Renal pelvis (tissue), 4 donors: ENCODE results near the gene CELF1. TPM values are rescaled to one million over a fixed set of nuclear protein-coding genes. Genes with fewer than 3 reads are reported as not detected.

ENCODE experiments used
- DNase-seq: peaks from one replicate; pipeline ENCODE4 v3.0.0-alpha.2; 2013
- polyA plus RNA-seq, 3 donors: library from polyadenylated mRNA; unstranded; fragments of 120-200 nt; gene quantifications; one replicate each; pipeline ENCODE4 v1.2.1, GENCODE V29; 2013; ENCODE audit not compliant: insufficient read length in 3 of 3

Gene CELF1
- polyA plus RNA-seq, 3 donors, result 91.7 to 120 (median 119) TPM

GRCh38 chr11:47514825-47515647 lies 37.9 kb downstream of the CELF1 start:
- DNase-seq, result no peak

- no peak for DNase-seq
These were observed 40.2 kb downstream of the CELF1 start for GRCh38 chr11:47512701-47513100.

GRCh38 chr11:47511917-47512316 lies 41.0 kb downstream of the CELF1 start:
- no peak for DNase-seq

GRCh38 chr11:47510209-47510608 lies 42.7 kb downstream of the CELF1 start:
- no peak for DNase-seq

GRCh38 chr11:47509077-47509536 lies 43.8 kb downstream of the CELF1 start:
- no peak for DNase-seq

- no peak for DNase-seq
These were observed 44.5 kb downstream of the CELF1 start for GRCh38 chr11:47508240-47508957.

- DNase-seq, result no peak
These were observed 45.2 kb downstream of the CELF1 start for GRCh38 chr11:47507563-47508239.

- DNase-seq, result no peak
These were observed 46.0 kb downstream of the CELF1 start for GRCh38 chr11:47506795-47507562.

- no peak for DNase-seq
These were observed 46.6 kb downstream of the CELF1 start for GRCh38 chr11:47506373-47506772.

- no peak for DNase-seq
These were observed 48.0 kb downstream of the CELF1 start for GRCh38 chr11:47504910-47505309.

- DNase-seq, result no peak
These were observed 49.7 kb downstream of the CELF1 start for GRCh38 chr11:47503227-47503626.

- no peak for DNase-seq
These were observed 50.2 kb downstream of the CELF1 start for GRCh38 chr11:47502767-47503166.

- DNase-seq, result no peak
These were observed 51.8 kb downstream of the CELF1 start for GRCh38 chr11:47501101-47501500.

GRCh38 chr11:47500121-47500520 lies 52.8 kb downstream of the CELF1 start:
- DNase-seq, result no peak

- DNase-seq, result no peak
These were observed 53.3 kb downstream of the CELF1 start for GRCh38 chr11:47499614-47500013.

GRCh38 chr11:47499161-47499560 lies 53.8 kb downstream of the CELF1 start:
- DNase-seq, result no peak

GRCh38 chr11:47498584-47499152 lies 54.3 kb downstream of the CELF1 start:
- no peak for DNase-seq

GRCh38 chr11:47498149-47498548 lies 54.8 kb downstream of the CELF1 start:
- DNase-seq, result no peak

- DNase-seq, result no peak
These were observed 56.1 kb downstream of the CELF1 start for GRCh38 chr11:47496808-47497207.

- DNase-seq, result no peak
These were observed 57.1 kb downstream of the CELF1 start for GRCh38 chr11:47495856-47496217.

- DNase-seq, result no peak
These were observed 57.7 kb downstream of the CELF1 start for GRCh38 chr11:47495011-47495855.
